ENCODE results near the gene KLHL29.

GRCh38 chr2:23687214-23687613, 302.2 kb downstream of the KLHL29 start:
- TF ChIP-seq, protein P1, sequence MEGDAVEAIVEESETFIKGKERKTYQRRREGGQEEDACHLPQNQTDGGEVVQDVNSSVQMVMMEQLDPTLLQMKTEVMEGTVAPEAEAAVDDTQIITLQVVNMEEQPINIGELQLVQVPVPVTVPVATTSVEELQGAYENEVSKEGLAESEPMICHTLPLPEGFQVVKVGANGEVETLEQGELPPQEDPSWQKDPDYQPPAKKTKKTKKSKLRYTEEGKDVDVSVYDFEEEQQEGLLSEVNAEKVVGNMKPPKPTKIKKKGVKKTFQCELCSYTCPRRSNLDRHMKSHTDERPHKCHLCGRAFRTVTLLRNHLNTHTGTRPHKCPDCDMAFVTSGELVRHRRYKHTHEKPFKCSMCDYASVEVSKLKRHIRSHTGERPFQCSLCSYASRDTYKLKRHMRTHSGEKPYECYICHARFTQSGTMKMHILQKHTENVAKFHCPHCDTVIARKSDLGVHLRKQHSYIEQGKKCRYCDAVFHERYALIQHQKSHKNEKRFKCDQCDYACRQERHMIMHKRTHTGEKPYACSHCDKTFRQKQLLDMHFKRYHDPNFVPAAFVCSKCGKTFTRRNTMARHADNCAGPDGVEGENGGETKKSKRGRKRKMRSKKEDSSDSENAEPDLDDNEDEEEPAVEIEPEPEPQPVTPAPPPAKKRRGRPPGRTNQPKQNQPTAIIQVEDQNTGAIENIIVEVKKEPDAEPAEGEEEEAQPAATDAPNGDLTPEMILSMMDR (IDR thresholded peaks at IDR 0.05; ENCODE audit: low read depth, low read length, missing input control): no peak
- TF ChIP-seq RAD21 (IDR thresholded peaks at IDR 0.05) (no peak), YY1 (IDR thresholded peaks at IDR 0.05) (no peak), GABPA (IDR thresholded peaks at IDR 0.05 in 1 of 2, conservative IDR thresholded peaks at IDR 0.05 in 1 of 2) (no peak), RXRA (IDR thresholded peaks at IDR 0.05) (no peak), JUND (IDR thresholded peaks at IDR 0.05) (no peak), TAF1 (conservative IDR thresholded peaks at IDR 0.05) (no peak), SP1 (IDR thresholded peaks at IDR 0.05) (no peak), EGR1 (IDR thresholded peaks at IDR 0.05; ENCODE audit: low read depth in 2 of 2) (no peak), NR2F2 (IDR thresholded peaks at IDR 0.05) (no peak), ATF3 (IDR thresholded peaks at IDR 0.05) (no peak)
- TF ChIP-seq, protein P2, sequence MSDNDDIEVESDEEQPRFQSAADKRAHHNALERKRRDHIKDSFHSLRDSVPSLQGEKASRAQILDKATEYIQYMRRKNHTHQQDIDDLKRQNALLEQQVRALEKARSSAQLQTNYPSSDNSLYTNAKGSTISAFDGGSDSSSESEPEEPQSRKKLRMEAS (IDR thresholded peaks at IDR 0.05): no peak
- TF ChIP-seq, protein P3, sequence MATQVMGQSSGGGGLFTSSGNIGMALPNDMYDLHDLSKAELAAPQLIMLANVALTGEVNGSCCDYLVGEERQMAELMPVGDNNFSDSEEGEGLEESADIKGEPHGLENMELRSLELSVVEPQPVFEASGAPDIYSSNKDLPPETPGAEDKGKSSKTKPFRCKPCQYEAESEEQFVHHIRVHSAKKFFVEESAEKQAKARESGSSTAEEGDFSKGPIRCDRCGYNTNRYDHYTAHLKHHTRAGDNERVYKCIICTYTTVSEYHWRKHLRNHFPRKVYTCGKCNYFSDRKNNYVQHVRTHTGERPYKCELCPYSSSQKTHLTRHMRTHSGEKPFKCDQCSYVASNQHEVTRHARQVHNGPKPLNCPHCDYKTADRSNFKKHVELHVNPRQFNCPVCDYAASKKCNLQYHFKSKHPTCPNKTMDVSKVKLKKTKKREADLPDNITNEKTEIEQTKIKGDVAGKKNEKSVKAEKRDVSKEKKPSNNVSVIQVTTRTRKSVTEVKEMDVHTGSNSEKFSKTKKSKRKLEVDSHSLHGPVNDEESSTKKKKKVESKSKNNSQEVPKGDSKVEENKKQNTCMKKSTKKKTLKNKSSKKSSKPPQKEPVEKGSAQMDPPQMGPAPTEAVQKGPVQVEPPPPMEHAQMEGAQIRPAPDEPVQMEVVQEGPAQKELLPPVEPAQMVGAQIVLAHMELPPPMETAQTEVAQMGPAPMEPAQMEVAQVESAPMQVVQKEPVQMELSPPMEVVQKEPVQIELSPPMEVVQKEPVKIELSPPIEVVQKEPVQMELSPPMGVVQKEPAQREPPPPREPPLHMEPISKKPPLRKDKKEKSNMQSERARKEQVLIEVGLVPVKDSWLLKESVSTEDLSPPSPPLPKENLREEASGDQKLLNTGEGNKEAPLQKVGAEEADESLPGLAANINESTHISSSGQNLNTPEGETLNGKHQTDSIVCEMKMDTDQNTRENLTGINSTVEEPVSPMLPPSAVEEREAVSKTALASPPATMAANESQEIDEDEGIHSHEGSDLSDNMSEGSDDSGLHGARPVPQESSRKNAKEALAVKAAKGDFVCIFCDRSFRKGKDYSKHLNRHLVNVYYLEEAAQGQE (IDR thresholded peaks at IDR 0.05): no peak
- TF ChIP-seq, protein P4, sequence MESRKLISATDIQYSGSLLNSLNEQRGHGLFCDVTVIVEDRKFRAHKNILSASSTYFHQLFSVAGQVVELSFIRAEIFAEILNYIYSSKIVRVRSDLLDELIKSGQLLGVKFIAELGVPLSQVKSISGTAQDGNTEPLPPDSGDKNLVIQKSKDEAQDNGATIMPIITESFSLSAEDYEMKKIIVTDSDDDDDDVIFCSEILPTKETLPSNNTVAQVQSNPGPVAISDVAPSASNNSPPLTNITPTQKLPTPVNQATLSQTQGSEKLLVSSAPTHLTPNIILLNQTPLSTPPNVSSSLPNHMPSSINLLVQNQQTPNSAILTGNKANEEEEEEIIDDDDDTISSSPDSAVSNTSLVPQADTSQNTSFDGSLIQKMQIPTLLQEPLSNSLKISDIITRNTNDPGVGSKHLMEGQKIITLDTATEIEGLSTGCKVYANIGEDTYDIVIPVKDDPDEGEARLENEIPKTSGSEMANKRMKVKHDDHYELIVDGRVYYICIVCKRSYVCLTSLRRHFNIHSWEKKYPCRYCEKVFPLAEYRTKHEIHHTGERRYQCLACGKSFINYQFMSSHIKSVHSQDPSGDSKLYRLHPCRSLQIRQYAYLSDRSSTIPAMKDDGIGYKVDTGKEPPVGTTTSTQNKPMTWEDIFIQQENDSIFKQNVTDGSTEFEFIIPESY (IDR thresholded peaks at IDR 0.05): no peak

All from liver (tissue), 3 donors.